Gastrocnemius medialis (tissue), 4 donors: Measurements from ENCODE around the gene RABAC1. TPM values are rescaled to one million over a fixed set of nuclear protein-coding genes. Genes with fewer than 3 reads are reported as not detected.

Source experiments
- ATAC-seq, 2 donors: fragments of 150-250 bp; one replicate each; pipeline ENCODE4 v1.9.1; 2016
- DNase-seq, 2 donors: peaks; one replicate each; pipeline ENCODE4 v3.0.0-alpha.2; 2019
- H3K27ac ChIP-seq, 4 donors: fragments of 200-600 bp; sonication (generic); 1 replicate in 1 of 4; 2 replicates in 3 of 4; pipeline ENCODE4 v1.5.1; 2016 to 2018; ENCODE audit warnings: mild to moderate bottlenecking in 2 of 4, moderate library complexity in 1 of 4
- H3K27me3 ChIP-seq, 3 donors: fragments of 200-600 bp; sonication (generic) in 2 of 3; 1 replicate in 1 of 3; 2 replicates in 2 of 3; pipeline versions ENCODE4 v1.5.1 to v1.6.0; 2016 to 2019; ENCODE audit warnings: mild to moderate bottlenecking in 1 of 3, moderate library complexity in 1 of 3
- H3K36me3 ChIP-seq, 2 donors: fragments of 200-600 bp; sonication (generic) in 1 of 2; one replicate each; pipeline ENCODE4 v1.5.1; 2017 to 2018
- H3K4me1 ChIP-seq, 2 donors: fragments of 200-600 bp; sonication (generic) in 1 of 2; one replicate each; pipeline ENCODE4 v1.5.1; 2016 to 2017; ENCODE audit warnings: mild to moderate bottlenecking in 2 of 2
- H3K4me3 ChIP-seq, 4 donors: fragments of 200-600 bp; sonication (generic) in 3 of 4; 1 replicate in 1 of 4; 2 replicates in 3 of 4; pipeline ENCODE4 v1.5.1; 2016 to 2019; ENCODE audit warnings: mild to moderate bottlenecking in 2 of 4
- H3K9me3 ChIP-seq, 3 donors: fragments of 200-600 bp; sonication (generic) in 2 of 3; 1 replicate in 1 of 3; 2 replicates in 2 of 3; pipeline ENCODE4 v1.5.1; 2016 to 2019
- POLR2A ChIP-seq, 2 donors: fragments of 450-650 bp; IDR thresholded peaks; one replicate each; pipeline ENCODE4 v1.6.1; 2017; ENCODE audit warnings: antibody characterized with exemption in 2 of 2, mild to moderate bottlenecking in 2 of 2, moderate library complexity in 2 of 2
- in situ Hi-C, 4 donors: fragments of 200-750 bp; cut with MboI; loops; one replicate each; pipeline versions ENCODE4 v1.15.0 to v1.8.0; 2017; ENCODE audit warnings: low sequenced_read_pairs in 4 of 4
- intact Hi-C: fragments of 100-400 bp; cut with DNase I; formaldehyde crosslinking; loops from one replicate; pipeline ENCODE4 v1.15.1; 2023; ENCODE audit warnings: low total_unique reads
- total RNA-seq, 4 donors: library from RNA; depleted of rRNA; stranded (reverse); fragments of >200 nt; gene quantifications; one replicate each; pipeline versions ENCODE4 v1.1.0 to v1.2.3, GENCODE V29; 2016
- TF ChIP-seq, protein P1 (sequence below), 5 experiments: fragments of 450-650 bp in 3 of 5; fragments of 200-600 bp in 2 of 5; sonication (generic) in 2 of 5; IDR thresholded peaks in 4 of 5; conservative IDR thresholded peaks in 1 of 5; 1 replicate in 4 of 5; 2 replicates in 1 of 5; pipeline ENCODE4 v1.5.1; 2016 to 2019; ENCODE audit warnings: antibody characterized with exemption in 5 of 5, mild to moderate bottlenecking in 3 of 5, moderate library complexity in 3 of 5

RABAC1 gene
- total RNA-seq, 4 donors from 2014 or later, result 94.4 to 146 (median 110) TPM

DNA sequence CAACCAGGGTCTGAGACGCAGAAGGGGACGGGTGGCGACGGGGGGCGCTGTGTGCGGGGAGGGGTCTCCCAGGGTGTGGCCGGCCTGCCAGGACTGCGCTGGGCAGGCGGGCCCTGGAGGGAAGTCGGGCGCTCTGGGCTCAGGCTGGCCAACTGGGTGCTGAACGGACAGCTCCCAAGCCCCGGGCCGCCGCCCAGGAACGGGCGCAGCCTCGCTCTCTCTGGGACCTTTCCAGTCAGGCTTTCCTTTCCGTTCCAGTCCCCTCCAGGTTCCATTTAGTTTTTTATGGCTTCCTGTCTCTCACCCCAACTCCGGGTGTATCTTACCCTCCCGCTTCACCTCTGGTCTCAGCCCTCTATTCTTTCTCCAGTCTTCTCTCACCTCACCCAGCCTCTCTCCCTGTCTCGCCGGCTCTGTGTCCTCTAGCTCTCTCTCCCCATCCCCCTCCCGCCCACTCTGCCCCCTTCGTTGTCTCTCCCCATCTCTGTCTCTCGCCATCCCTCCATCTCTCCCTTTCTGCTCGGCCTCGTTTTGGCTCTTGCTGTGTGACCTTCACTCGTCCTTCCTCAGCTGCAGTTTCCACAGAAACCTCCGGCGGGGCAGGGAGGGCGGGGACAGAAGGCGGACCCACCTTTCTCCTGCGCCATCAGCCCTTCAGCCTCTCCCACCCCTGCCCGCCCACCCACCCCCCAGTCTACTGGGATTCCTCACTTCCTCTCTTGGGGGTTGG is 38.2 kb upstream of the RABAC1 start:
- H3K36me3 ChIP-seq, result no peaks in the 10 kb centered on the region
- peaks cover 62 to 82% (median 73%) of the 10 kb centered on the region in 3 donors for H3K27me3 ChIP-seq
- TF ChIP-seq, protein P1, sequence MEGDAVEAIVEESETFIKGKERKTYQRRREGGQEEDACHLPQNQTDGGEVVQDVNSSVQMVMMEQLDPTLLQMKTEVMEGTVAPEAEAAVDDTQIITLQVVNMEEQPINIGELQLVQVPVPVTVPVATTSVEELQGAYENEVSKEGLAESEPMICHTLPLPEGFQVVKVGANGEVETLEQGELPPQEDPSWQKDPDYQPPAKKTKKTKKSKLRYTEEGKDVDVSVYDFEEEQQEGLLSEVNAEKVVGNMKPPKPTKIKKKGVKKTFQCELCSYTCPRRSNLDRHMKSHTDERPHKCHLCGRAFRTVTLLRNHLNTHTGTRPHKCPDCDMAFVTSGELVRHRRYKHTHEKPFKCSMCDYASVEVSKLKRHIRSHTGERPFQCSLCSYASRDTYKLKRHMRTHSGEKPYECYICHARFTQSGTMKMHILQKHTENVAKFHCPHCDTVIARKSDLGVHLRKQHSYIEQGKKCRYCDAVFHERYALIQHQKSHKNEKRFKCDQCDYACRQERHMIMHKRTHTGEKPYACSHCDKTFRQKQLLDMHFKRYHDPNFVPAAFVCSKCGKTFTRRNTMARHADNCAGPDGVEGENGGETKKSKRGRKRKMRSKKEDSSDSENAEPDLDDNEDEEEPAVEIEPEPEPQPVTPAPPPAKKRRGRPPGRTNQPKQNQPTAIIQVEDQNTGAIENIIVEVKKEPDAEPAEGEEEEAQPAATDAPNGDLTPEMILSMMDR (IDR thresholded peaks at IDR 0.05 in 4 of 5, conservative IDR thresholded peaks at IDR 0.05 in 1 of 5), result no peak
- TF ChIP-seq POLR2A (IDR thresholded peaks at IDR 0.05), result no peak
- no peaks in the 10 kb centered on the region for H3K9me3 ChIP-seq
- no peak overlapping the region for H3K27ac ChIP-seq
- in situ Hi-C loops (no loop called here), intact Hi-C loops (no loop called here)
- no peak for DNase-seq
- peaks cover 0 to 8% of the 10 kb centered on the region in 2 donors for H3K4me1 ChIP-seq
- no peak for ATAC-seq
- no peak overlapping the region for H3K4me3 ChIP-seq

DNA sequence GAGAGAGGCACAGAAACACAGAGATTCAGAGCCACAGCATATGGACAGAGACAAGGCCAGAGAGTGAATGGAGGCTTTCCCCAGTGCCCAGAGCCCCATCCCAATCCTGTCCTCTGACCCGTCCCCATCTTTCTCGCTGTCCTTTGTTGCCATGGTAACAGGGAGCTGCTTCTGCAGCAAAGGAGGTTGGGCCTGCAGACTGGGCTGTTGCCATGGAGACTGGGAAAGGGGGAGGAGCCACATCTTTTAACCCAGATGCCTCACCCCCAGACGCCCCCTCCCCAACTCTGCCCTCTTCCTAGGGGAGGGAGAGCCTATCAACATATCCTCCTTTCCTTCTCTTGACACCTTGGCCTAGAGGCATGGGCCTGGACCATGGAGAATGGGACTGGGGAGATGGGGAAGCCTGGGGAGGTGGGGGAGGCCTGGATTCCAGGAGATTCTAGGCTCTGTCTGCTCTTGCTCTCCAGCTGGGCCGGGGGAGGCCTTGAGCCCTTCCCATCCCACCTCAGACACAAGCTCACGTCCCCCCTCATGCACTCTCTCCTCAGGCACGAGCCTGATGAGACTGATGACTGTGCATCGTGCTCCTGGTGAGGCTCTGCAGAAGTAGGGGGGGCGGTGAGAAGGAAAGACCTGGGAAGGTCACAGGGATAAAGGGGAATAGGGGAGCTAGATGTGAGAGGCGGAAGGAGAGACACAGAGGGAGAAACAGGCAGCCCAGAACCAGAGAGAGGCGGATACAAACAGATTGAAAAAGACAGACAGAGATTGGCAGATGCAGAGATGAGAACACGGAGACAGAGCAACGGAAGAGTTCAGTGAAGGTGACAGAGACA is 37.1 kb upstream of the RABAC1 start:
- Histone ChIP-seq H3K36me3 (no peaks in the 10 kb centered on the region), H3K4me1 (peaks cover 0 to 8% of the 10 kb centered on the region in 2 donors), H3K27ac (no peak overlapping the region), H3K4me3 (no peak overlapping the region), H3K27me3 (peaks cover 56 to 83% (median 81%) of the 10 kb centered on the region in 3 donors), H3K9me3 (no peaks in the 10 kb centered on the region)
- in situ Hi-C loops (no loop called here), intact Hi-C loops (no loop called here)
- no peak for ATAC-seq
- TF ChIP-seq POLR2A (IDR thresholded peaks at IDR 0.05), result no peak
- TF ChIP-seq, protein P1 (IDR thresholded peaks at IDR 0.05 in 4 of 5, conservative IDR thresholded peaks at IDR 0.05 in 1 of 5), result no peak
- DNase-seq, result no peak

DNA sequence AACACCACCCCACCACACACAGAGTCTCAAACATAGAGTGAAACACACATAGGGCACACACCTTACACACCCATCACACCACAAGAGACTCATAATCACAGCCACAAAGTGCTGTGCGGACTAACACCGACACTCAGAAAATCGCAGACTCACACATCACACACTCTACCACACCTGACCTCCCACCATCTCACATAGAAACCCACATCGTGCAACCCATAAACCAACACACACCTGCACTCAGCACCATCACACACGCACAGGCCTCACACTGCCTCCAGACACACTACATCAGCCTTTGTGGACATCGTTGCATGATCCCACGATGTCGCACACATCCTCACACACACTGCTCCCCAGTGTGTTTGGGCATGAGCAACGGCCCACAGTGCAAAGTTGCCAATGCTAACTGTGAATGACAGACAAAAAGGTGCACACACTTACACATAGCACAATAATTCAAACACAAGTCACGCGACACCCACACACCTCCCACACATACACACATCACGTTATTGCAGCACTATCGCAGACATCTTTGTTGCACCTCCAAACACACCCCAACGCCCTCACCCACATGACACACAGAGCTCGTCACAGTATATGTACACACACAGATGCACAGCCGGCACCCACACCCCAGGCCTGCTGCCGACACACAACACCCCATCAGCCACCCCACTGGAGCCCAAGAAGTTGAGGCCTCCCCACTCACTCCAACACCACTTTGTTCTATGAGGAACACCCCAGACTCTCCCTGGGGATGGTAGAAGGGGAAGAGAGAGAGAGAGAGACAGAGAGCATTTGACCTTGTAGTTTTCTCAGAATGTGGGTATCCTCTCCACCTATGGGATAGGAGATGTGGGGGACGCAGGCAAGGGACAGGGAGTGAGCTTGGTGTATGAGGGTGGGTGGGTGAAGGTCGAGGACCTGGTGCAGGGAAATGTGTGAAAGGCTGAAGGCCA is 36.2 kb upstream of the RABAC1 start:
- H3K4me1 ChIP-seq, result peaks cover 0 to 8% of the 10 kb centered on the region in 2 donors
- DNase-seq (no peak), ATAC-seq (no peak)
- peaks cover 48 to 78% (median 72%) of the 10 kb centered on the region in 3 donors for H3K27me3 ChIP-seq
- H3K27ac ChIP-seq, result no peak overlapping the region
- H3K4me3 ChIP-seq, result no peak overlapping the region
- H3K36me3 ChIP-seq, result no peaks in the 10 kb centered on the region
- TF ChIP-seq, protein P1 (IDR thresholded peaks at IDR 0.05 in 4 of 5, conservative IDR thresholded peaks at IDR 0.05 in 1 of 5), result no peak
- TF ChIP-seq POLR2A (IDR thresholded peaks at IDR 0.05), result no peak
- intact Hi-C loops, result no loop called here
- in situ Hi-C loops, result no loop called here
- H3K9me3 ChIP-seq, result no peaks in the 10 kb centered on the region

DNA sequence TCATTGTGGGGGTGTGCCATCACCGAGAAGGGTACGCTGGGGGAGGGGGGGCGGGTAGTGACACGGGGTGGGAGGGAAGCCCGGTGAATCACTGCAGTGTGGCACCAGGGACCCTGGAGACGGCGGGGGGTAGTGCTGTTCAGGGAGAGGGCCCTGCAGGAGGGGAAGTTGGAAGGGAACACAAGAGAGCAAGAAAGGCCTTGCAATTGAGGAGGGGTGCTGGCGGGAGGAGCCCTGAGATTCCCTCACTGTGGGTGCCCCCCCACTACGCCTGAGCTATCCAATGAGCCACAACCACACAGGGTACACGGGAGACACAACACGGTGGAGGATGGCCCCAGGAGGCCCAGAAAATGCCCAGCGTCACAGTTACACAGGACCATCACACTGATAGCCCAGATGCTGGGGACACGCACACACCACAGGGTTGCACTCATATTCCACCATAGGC is 35.4 kb upstream of the RABAC1 start:
- no peaks in the 10 kb centered on the region for H3K36me3 ChIP-seq
- peaks cover 46 to 70% (median 65%) of the 10 kb centered on the region in 3 donors for H3K27me3 ChIP-seq
- in situ Hi-C loops, result no loop called here
- no peak overlapping the region for H3K27ac ChIP-seq
- ATAC-seq (no peak), DNase-seq (no peak)
- H3K4me1 ChIP-seq, result peaks cover 0 to 8% of the 10 kb centered on the region in 2 donors
- intact Hi-C loops, result no loop called here
- no peak for TF ChIP-seq POLR2A (IDR thresholded peaks at IDR 0.05)
- TF ChIP-seq, protein P1 (IDR thresholded peaks at IDR 0.05 in 4 of 5, conservative IDR thresholded peaks at IDR 0.05 in 1 of 5), result no peak
- peak overlapping the region in 2 of 4 donors; percentile 37 to 49 for H3K4me3 ChIP-seq
- no peaks in the 10 kb centered on the region for H3K9me3 ChIP-seq
